NCI-H1417 treated with DMSO at 0.1 percent for 48 hours (cell line): ENCODE measurements around the gene IGDCC3.

Source experiments
- DNase-seq: peaks from one replicate; lab custom pipeline; 2025; lab: John Stamatoyannopoulos, UW

IGDCC3 gene

DNA sequence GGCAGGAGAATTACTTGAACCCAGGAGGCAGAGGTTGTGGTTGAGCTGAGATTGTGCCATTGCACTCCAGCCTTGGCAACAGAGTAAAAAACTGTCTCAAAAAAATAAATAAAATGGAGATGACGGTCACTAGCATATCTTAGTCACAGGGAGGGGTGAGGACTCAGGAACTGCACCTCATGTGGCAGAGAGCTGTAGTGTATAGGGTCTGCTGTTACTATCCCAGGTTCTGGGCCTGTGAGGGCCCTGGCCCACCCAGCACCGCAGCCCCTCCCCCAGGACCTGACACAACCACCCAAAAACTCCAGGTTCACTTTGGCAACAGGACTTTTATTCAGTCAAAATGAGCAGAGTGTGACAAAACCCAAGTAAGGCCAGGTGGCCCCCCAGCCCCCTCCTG lies 51.0 kb downstream of the IGDCC3 start:
- no peak for DNase-seq

DNA sequence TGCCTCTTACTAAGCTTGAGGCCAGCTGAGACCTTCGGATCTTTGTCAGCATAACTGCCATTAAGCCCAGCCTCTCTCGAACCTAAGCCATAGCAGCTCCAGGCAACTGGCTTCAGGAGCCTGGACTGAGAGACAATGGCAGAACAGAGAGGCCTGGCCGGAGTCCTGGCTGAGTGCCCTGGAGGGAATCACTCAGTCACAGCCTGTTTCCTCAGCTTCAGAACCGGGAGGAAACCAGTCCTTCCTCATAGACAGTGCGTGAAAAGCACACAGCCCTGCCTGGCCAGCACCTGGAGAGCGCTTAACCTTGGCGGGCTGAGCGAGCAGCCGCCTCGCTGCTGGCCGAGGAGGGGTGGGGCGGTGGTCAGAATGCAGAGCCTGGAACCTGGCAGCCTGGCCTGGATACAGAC lies 51.7 kb downstream of the IGDCC3 start:
- no peak for DNase-seq

DNA sequence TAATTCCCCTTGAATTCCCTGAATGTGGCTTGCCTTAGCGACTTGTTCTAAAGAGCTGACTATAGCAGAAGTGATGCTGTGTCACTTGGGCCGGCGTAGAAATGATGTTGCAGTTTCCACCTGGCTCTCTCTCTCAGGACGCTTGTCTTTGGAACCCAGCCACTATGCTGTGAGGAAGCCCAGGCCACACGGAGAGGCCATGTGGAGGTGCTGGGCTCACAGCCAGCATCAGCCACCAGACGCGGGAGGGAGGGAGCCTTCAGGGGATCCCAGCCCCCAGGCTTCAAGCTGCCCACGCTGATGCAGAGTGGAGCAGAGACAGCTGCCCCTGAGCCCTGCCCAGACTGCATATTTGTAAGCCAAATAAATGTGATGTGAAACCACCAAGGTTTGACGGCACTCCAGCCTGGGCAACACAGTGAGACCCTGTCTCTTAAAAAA lies 54.7 kb downstream of the IGDCC3 start:
- DNase-seq: no peak

- DNase-seq: no peak
These were observed 58.9 kb downstream of the IGDCC3 start for GRCh38 chr15:65318870-65319356.

DNA sequence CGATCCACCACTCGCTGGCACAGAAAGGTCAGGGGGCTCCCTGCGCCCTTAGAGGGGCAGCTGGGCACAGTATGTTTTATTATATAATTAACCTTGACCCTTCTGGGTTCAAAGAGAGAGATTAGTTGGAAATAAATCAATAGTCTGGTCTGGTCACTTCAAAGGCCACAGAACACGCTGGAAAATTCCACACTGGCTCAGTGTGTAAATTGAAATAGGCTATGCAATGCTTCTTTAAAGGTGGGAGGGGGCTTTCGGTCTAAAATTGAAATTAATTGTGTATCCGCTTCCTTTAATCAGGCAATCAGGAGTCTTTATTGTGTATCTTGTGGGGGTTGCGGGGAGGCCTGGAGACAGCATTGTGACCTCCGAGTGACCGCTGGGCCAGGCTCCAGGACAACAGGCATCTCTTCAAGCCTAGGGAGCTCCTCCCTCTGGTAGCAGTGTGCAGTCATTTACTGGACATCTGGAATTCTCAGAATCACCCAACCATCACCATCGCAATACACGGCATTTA lies 65.3 kb downstream of the IGDCC3 start:
- DNase-seq: no peak

DNA sequence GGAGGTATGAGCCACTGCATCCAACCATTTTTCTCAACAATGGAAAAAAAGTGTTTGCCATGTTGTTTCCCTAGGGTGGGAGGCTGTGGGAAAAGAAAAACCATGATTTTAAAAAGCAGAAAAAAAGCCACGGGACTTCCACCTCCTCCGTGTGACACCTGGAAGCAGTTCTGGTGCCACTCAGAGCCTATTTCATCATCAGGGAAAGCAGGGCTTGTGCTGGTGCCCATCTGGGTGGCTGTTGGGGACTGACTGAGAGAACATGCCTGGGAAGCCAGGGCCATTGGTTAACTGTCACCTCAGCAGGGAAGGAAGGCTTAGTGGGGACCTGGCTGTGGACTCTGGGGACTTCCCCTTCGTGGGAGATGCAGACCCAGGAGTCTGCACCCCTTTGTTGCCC lies 66.0 kb downstream of the IGDCC3 start:
- no peak for DNase-seq

DNA sequence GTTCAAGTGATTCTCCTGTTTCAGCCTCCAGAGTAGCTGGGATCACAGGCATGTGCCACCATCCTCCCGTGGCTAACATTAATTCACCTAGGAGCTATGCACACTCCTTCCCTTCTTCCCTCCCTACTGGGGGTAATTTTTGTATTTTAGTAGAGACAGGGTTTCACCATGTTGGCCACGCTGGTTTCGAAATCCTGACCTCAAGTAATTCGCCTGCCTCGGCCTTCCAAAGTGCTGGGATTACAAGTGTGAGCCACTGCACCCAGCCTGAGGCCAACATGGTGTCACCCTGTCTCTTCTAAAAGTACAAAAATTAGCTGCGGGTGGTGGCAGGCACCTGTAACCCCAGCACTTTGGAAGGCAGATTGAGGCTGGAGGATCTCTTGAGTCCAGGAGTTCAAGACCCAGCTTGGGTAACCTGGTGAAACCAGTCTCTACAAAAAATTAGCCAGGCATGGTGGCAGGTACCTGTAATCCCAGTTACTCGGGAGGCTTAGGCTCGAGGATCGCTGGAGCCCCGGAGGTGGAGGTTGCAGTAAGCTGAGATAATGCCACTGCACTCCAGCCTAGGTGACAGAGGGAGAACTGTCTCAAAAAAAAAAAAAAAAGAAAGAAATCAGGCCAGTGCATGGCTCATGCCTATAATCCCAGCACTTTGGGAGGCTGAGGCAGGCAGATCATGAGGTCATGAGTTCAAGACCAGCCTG lies 67.2 kb downstream of the IGDCC3 start:
- no peak for DNase-seq

- no peak for DNase-seq
These were observed 67.9 kb downstream of the IGDCC3 start for GRCh38 chr15:65309882-65310418.

DNA sequence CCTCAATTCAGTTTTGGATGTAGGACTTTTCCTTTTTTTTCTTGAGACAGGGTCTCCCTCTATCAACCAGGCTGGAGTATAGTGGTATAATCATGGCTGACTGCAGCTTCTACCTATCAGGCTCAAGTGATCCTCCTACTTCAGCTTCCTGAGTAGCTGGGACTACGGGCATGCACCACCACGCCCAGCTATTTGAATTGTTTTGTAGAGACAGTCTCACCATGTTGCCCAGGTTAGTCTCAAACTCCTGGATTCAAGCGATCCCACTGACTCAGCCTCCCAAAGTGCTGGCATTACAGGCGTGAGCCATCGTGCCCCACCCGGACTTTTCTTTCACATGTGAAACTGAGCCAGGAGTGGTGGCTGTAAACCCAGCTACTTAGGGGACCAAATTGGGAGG lies 69.8 kb downstream of the IGDCC3 start:
- no peak for DNase-seq

DNA sequence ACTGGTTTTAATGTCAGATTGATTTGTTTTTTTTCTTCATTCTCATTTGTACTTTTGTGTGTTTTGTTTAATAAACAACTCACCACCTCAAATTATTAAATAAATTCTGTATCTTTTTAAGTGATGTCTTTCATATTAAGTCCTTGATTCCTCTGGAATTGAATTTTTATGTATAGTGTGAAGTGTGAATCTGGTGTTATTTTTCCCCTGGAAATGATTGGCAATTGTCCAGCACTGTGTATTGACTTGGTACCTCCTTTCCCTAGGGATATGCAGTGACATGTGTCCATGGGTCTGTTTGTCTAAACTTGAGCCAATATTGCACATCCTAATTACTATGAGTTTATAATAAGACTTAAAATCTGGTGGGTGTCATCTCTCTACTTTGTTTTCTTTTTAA lies 71.3 kb downstream of the IGDCC3 start:
- DNase-seq: no peak

- no peak for DNase-seq
These were observed 72.0 kb downstream of the IGDCC3 start for GRCh38 chr15:65305776-65306175.

DNA sequence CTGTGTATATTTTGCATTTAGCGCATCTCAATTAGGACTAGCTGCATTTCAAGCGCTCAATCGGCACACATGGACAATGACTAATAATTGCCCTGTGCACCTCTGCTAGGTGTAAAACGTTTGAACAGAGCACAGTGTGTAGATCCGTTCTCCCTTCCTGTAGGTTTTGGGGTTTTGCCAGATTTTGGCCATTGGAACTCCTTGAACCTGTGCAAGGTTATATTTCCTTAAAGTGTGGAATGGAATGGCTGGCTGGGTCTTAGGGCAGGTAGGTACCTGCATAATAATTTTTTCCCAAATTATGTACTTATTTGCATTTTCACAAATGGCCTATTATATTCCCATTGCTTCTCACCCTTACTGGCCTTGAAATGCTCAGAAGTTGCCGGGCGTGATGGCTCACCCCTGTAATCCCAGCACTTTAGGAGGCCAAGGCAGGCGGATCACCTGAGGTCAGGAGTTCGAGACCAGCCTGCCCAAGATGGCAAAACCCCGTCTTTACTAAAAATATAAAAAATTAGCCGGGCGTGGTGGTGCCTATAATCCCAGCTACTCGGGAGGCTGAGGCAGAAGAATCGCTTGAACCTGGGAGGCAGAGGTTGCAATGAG lies 72.5 kb downstream of the IGDCC3 start:
- DNase-seq: no peak

DNA sequence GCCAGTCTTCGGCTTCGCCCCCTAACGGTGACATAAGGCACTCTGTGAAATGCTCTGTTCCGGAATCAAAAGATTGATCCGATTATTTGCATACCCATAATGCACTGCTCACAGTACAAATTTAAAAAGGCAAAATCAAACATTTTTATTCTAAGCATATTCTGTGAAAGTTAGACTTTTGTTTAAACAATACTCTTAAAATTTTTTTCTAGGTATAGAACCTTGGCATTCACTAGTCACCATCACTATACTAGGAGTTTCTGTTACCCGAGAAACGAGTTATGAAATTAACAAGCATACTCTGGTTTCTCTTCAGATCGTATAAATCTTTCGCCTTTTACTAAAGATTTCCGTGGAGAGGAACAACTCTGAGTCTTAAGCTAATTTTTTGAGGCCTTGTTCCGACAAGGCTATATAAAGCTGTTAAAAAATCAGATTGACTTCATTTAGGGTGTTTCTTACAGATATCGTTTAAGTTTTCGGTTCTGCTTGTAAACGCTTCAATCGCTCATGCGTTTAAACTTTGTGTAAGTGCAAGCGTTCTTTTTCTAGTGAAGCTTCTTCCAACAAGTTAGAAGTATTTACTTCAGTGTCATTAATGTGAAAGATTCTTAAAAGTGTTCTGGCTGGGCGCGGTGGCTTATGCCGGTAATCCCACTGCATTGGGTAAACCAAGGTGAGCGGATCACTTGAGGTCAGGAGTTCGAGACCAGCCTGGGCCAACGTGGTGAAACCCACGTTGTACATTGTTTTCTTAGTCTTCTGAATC lies 73.2 kb downstream of the IGDCC3 start, which contains the start of gene RNU5B-1:
Gene RNU5B-1 (plus strand): TSS at position 297 of the 769 bp plus-strand sequence.
- peak; percentile 99 for DNase-seq

DNA sequence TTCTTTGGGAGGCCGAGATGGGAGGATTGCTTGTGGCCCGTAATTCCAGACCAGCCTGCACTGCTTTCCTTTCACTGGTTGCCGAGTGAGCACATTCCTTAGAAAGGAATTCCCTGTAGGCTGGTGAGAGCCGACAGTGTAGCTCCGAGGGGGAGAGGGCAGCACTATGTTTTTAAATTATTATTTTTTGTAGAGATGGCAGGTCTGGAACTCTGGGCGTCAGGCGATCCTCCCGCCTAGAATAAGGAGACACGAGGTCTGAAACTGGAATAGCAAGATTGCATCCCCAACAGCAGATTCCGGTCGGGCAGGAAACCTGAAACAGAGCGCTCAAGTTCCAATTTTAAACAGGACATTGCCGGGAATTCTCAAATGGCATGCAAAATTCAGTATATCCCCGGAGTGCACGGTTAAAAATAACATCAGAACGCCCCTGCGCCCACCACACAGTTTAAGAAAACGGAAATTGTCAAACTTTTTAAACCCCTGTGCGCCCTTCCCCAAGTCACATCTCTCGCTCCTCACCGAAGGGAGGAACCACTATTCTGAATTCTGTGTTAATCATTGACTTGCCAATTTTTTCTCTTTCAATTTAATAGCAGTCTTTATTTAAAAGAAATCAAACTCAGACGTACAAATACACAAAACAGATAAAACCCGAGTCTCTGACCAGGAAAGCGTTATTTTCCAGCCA lies 74.0 kb downstream of the IGDCC3 start:
- DNase-seq: peak; percentile 60

DNA sequence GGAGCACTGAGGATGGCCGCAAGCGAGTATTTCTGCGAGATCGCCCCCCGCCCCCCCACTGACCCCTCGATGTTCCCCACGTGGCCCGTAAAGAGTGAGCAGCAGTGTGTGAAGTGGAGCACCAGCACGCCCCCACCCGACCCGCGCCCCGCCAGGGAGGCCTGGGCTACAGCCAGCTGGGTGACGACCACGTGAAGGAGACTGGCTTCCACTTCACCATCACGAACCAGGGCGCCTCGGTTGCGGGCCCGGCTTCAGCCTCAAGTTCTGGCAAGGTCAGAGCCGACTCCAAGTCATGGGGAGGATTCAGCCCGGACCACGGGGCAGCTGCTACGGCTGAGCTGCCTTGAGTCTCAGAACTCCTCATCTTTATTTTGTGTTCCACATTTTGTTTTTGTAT lies 75.7 kb downstream of the IGDCC3 start:
- no peak for DNase-seq

- no peak for DNase-seq
These were observed 76.8 kb downstream of the IGDCC3 start for GRCh38 chr15:65300924-65301441.

DNA sequence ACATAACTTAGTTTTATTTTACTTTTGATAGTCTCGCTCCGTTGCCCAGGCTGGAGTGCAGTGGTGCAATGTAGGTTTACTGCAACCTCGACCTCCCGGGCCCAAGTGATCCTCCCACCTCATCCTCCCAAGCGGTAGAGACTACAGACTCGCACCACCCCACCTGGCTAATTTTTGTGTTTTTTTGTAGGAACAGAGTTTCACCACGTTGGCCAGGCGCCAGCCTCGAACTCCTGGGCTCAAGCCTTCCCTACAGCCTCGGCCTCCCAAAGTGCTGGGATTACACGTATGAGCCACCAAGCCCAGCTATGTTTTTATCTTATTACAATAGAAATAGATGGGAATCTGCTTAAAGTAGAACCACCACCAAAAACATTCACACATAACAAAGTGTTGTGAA lies 79.1 kb downstream of the IGDCC3 start:
- DNase-seq: no peak

- DNase-seq: no peak
These were observed 84.8 kb downstream of the IGDCC3 start for GRCh38 chr15:65292938-65293518.

DNA sequence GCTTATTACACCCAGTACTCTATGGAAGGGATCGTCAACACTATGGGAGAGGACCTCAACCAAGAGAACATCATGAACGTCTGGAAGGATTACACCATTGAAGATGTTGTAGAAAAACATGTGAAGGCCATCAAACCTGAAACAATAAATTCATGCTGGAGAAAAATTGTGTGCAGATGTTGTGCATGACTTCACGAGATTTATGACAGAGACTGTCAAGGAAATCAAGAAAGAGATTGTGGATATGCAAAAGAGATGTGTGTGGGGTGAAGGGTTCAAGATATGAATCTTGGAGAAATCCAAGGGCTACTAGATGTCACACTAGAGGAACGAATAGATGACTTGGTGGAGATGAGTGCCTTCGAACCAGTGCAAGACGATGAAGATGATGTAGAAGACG lies 87.6 kb downstream of the IGDCC3 start:
- no peak for DNase-seq

DNA sequence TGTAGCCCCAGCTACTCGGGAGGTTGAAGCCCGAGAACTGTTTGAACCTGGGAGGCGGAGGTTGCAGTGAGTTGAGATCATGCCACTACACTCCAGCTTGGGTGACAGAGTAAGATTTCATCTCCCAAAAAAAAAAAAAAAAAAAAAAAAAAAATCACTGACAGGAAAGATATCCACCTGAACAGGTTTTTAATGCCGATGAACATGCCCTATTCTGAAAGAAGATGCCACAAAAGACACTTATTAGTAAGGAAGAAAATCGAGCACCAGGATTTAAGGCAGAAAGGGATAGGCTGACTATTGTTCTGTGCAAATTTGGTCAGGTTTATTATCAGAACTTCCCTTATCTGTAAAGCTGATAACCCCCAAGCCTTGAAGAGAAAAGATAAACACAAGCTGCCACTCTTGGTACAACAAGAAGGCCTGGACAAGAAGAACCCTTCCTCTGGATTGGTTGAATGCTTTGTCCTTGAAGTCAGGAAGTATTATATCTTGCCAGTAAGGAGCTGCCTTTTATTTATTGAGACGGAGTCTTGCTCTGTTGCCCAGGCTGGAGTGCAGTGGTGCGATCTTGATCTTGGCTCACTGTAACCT lies 88.4 kb downstream of the IGDCC3 start:
- DNase-seq: no peak

- no peak for DNase-seq
These were observed 90.3 kb downstream of the IGDCC3 start for GRCh38 chr15:65287520-65287855.
